Activated T-helper 17 cell treated with anti-CD3 and anti-CD28 coated beads, Interleukin-2, amount 50 U/mL, for 72 hours (primary cell): ENCODE results near the gene NOP56. TPM values are rescaled to one million over a fixed set of nuclear protein-coding genes. Genes with fewer than 3 reads are reported as not detected.
"Not testable (repeated sequence)": the region's sequence is repeated elsewhere in the genome, so short reads cannot be mapped to it uniquely, and the experiment has no call there.

Experiments
- ATAC-seq: fragments of 150-1000 bp; cut with Tn5 transposase; replicated peaks from 2 replicates; pipeline ENCODE4 v1.10.0; 2021; ENCODE audit warnings: mild to moderate bottlenecking, moderate library complexity
- H3K27ac Mint-ChIP-seq: one replicate; pipeline ENCODE4 v1.8.0; 2022; ENCODE audit warnings: mixed read lengths
- H3K27me3 Mint-ChIP-seq: one replicate; pipeline ENCODE4 v1.8.0; 2022; ENCODE audit warnings: mixed read lengths
- H3K36me3 Mint-ChIP-seq: one replicate; pipeline ENCODE4 v1.8.0; 2022; ENCODE audit warnings: low read depth, mild to moderate bottlenecking, mixed read lengths
- H3K4me1 Mint-ChIP-seq: one replicate; pipeline ENCODE4 v1.8.0; 2022; ENCODE audit warnings: mixed read lengths
- H3K4me3 Mint-ChIP-seq: one replicate; pipeline ENCODE4 v1.8.0; 2022; ENCODE audit warnings: mild to moderate bottlenecking, mixed read lengths
- H3K9me3 Mint-ChIP-seq: one replicate; pipeline ENCODE4 v1.8.0; 2022; ENCODE audit warnings: mixed read lengths
- total RNA-seq, 2 donors: library from RNA; stranded (reverse); gene quantifications; one replicate each; pipeline ENCODE4 v1.2.3, GENCODE V29; 2022

NOP56 gene
- total RNA-seq, 2 donors from 2014 or later: 261 to 583 TPM

DNA sequence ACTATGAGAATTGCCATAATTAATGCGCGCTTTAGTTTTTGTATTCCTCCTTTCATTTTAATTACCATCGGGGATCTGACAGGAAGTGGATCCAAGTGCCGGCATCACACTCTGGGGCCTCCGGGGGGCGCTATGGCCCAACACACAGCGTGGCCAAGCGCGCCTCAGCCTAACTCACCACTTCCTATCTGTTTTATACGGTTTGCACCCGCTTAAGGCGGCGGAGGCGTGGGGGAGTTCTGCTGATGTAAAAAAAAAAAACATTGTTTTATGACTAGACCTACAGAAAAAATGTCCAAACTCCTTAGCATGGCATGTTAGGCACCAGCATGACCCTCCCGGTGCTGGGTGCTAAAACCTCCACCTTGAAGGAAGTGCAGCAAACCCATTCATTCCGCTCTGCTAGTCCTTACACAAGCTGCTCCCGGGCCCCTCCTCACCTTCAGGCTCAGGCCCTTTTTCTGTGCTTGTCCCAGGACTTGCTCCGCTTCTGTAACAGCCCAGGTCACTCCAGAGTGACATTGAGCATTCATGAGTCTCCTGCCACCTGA, 35.7 kb downstream of the NOP56 start:
- peaks cover 9% of the 10 kb centered on the region for H3K4me1 Mint-ChIP-seq
- peaks cover 4% of the 10 kb centered on the region for H3K9me3 Mint-ChIP-seq
- H3K27ac Mint-ChIP-seq: peak overlapping the region; percentile 61
- peaks cover 7% of the 10 kb centered on the region for H3K36me3 Mint-ChIP-seq
- peaks cover 18% of the 10 kb centered on the region for H3K27me3 Mint-ChIP-seq
- ATAC-seq: peak; percentile 85
- peak overlapping the region; percentile 50 for H3K4me3 Mint-ChIP-seq

DNA sequence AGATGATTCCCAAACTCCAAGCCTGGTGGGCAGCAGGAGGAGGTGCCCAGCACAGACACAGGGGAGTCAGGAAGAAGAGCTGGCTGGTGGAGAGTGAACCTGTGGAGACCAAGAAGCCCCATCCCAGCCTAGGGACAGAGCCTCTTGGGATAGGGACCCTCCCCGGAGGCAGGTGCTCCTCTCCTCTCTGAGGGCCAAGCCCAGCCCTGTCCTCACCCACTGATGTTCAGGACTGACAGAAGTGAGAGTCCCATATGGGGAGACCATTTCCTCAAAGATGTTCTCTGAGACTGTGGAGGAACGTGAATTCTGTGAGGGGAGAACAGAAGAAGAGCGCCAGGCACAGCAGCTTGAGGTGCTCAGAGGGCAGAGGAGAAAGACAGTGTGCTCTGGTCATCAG, 37.8 kb downstream of the NOP56 start:
- no peak overlapping the region for H3K27ac Mint-ChIP-seq
- H3K4me3 Mint-ChIP-seq: peak overlapping the region; percentile 87
- no peak for ATAC-seq

DNA sequence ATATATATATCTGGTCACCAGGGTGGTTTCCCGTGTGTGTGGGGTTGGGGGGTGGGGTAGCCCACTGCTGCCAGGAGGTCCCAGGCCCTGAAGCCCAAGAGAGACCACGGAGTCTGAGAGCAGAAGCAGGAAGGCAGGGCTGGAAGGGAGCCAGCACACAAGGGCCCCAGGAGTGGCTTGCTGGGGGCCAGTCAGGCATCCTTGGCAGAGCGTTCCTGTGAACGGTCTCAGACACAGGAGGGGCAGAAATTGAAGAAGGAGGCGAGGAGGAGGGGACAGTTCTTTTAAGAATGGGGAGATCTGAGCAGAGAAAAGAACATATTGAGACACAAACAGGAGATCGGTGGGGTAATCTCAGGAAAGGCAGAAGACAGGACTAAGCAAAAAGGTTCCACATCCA, 38.3 kb downstream of the NOP56 start:
- Mint-ChIP-seq H3K4me1 (peaks cover 9% of the 10 kb centered on the region), H3K36me3 (peaks cover 7% of the 10 kb centered on the region), H3K4me3 (peak overlapping the region; percentile 87), H3K27ac (no peak overlapping the region), H3K27me3 (peaks cover 27% of the 10 kb centered on the region), H3K9me3 (peaks cover 4% of the 10 kb centered on the region)
- no peak for ATAC-seq

More for the DNA sequence above, 37.8 kb downstream of the NOP56 start:
- peaks cover 23% of the 10 kb centered on the region for H3K27me3 Mint-ChIP-seq
- peaks cover 4% of the 10 kb centered on the region for H3K9me3 Mint-ChIP-seq
- H3K36me3 Mint-ChIP-seq: peaks cover 7% of the 10 kb centered on the region
- peaks cover 9% of the 10 kb centered on the region for H3K4me1 Mint-ChIP-seq

DNA sequence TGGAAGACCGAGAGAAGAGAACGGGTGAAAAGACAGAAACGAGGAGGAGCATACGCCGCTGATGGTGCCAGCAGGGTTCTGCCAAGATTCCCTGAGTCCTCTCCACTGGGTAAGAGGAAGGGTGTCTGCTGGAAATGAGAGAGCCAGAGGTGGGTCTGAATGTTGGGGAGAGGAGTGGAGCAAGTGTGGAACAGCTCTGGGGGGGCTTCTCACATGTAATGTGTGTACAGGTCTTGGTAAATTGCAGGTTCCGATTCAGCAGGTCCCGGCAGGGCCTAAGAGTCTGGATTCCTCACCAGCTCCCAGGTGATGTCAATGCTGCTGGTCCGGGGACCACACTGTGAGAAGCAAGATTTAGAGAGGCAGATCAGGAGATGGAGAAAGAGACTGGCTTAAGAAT, 38.7 kb downstream of the NOP56 start:
- peak overlapping the region; percentile 87 for H3K4me3 Mint-ChIP-seq
- no peak for ATAC-seq
- H3K36me3 Mint-ChIP-seq: peaks cover 7% of the 10 kb centered on the region
- peaks cover 4% of the 10 kb centered on the region for H3K9me3 Mint-ChIP-seq
- no peak overlapping the region for H3K27ac Mint-ChIP-seq
- peaks cover 9% of the 10 kb centered on the region for H3K4me1 Mint-ChIP-seq
- H3K27me3 Mint-ChIP-seq: peaks cover 31% of the 10 kb centered on the region

DNA sequence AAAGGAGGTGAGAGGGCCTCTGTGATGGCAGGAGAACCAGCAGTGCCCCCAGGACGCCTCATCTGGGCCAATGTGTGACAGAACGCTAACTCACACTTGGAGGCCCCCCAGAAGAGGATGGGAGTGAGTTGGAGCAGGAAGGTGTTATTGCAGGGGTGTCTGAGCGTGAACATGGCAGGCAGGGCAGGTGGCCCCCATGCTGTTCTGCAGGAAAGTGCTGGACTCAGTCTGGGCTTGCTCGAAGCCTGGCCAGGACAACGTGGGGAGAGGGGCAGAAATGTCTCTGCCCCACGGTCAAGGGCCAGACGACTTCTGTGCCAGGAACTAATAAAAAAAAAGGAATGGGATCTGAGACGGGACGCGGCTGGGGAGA, 39.2 kb downstream of the NOP56 start:
- ATAC-seq: no peak
- H3K4me1 Mint-ChIP-seq: peaks cover 9% of the 10 kb centered on the region
- H3K4me3 Mint-ChIP-seq: peak overlapping the region; percentile 87
- peaks cover 31% of the 10 kb centered on the region for H3K27me3 Mint-ChIP-seq
- peaks cover 7% of the 10 kb centered on the region for H3K36me3 Mint-ChIP-seq
- H3K27ac Mint-ChIP-seq: peak overlapping the region; percentile 90
- H3K9me3 Mint-ChIP-seq: peaks cover 4% of the 10 kb centered on the region

DNA sequence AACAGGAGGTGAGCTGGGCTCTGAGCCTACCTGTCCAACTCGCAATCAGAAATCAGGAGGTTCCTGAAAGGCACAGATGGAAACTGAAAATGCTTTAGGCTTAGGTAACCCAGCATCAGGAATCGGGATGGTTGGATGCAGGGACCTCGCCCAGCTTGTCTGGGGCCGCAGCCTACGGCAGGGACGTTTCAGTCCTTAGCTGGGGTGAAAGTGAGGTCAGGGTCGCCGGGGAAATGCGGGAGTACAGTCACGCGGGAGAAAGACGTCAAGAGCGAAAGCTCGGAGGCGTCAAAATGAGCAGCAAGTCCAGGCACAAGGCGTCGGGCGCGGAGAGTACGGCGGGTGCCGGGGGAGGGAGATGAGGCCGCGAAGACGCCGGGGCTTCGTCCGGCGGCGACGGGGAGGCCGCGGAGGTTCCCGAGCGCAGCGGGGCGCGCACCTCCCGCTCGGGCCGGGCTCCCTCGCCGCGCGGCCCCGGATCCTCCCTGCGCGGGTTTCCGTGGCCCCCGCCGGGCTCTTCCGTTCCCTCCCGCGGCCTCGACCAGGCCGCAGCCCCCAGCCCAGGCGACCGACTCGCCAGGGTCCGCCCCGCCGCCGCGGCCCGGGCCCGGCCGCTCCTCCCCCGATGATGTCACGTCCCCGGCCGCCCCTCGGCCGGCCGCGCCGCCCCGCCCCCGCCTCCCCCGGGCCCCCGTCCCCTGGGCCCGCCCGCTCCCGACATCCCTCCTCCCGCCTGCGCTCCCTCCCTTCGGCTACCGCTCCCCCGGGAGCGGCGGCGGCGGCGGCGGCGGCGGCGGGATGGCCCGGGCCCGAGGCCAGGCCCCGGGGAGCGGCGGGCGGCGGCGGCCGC, 39.8 kb downstream of the NOP56 start, which contains the start of gene EBF4:
EBF4 (plus strand) TSS at position 745 of the 850 bp plus-strand sequence. CDS start 866 bp downstream, outside the sequence.
- peak; percentile 15 for ATAC-seq
- Mint-ChIP-seq H3K4me1 (peaks cover 9% of the 10 kb centered on the region), H3K4me3 (peak within 1 kb of the TSS; percentile 87), H3K27me3 (peaks cover 35% of the 10 kb centered on the region), H3K36me3 (peaks cover 7% of the 10 kb centered on the region), H3K27ac (peak within 1 kb of the TSS; percentile 90), H3K9me3 (peaks cover 4% of the 10 kb centered on the region)

DNA sequence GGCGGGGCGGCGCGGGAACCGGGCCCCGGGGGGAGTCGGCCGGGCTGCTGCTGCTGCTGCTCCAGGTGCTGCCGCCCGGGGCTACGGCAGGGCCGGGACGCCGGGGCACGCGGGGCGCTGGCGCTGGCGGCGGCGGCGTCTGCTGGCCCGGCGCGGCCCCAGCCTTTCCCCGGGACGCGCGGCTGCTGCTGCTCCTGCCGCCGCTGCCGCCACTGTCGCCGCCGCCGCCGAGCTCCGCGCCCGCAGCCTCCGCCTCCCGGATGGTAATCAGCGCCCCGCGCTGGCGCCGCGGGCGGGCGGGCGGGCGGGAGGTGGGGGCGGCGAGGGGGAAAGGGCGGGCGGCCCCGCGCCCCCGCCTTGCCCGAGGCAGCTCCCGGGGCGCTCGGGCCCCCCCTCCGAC, 40.5 kb downstream of the NOP56 start:
- Mint-ChIP-seq H3K9me3 (peaks cover 4% of the 10 kb centered on the region), H3K4me3 (no peak overlapping the region), H3K4me1 (peaks cover 9% of the 10 kb centered on the region), H3K27ac (no peak overlapping the region), H3K36me3 (peaks cover 7% of the 10 kb centered on the region), H3K27me3 (peaks cover 35% of the 10 kb centered on the region)
- ATAC-seq: peak; percentile 14

DNA sequence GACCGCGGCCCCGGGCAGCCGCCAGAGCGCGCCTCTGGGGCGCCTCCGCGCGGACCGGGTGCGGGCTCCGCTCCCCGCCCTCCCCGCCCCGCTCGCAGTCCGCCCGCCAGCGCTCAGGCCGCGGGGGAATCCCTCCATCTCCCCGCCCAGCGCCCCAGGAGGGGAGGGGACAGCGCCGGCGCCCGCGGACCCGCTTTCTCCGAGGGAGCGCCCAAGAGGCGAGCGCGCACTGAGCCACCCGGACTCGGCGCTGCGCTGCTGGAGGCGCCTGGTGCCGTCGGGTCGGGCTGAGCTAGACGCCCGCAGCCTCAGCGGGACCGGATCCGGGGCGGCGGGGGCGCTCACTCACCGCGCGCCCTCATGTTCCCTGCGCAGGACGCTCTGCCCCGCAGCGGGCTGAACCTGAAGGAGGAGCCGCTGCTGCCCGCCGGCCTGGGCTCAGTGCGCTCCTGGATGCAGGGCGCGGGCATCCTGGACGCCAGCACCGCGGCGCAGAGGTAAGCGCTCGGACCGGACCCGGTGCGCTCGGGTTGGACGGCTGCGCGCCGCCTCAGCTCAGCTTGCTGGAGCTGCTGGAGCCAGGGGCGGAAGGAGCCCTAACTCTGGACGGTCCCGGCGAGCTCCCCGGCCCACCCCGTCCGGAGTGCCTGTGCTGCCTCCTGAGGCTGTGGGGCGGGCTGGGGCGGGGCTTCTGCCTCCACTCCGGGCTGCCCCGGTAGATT, 41.0 kb downstream of the NOP56 start:
- peaks cover 7% of the 10 kb centered on the region for H3K36me3 Mint-ChIP-seq
- H3K27ac Mint-ChIP-seq: no peak overlapping the region
- H3K27me3 Mint-ChIP-seq: peaks cover 37% of the 10 kb centered on the region
- H3K4me1 Mint-ChIP-seq: peaks cover 9% of the 10 kb centered on the region
- peak; percentile 70 for ATAC-seq
- peak overlapping the region; percentile 4 for H3K4me3 Mint-ChIP-seq
- peaks cover 4% of the 10 kb centered on the region for H3K9me3 Mint-ChIP-seq

DNA sequence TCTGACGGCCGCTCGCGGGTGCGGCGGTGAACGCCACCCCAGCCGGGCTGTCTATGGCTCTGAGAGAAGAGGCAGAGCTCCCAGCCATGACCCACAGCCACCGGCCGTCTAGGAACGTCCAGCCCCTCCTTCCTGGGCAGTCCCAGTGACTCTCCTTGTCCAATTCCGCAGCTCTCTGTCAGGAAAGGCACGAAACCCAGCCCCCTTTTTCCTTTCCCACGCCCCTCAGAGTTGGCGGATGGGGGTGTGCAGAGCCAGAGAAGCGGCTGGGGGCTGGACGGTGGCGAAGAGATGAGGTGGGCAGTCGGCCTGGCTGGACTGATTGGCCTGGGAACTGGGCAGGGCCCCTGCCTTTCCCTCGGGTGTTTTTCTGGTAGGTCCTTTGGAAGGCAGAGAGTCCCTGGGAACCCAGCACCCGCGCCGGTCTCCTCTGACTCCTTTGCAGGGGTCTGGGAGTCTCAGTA, 41.6 kb downstream of the NOP56 start:
- Mint-ChIP-seq H3K27me3 (peaks cover 40% of the 10 kb centered on the region), H3K4me3 (peak overlapping the region; percentile 4), H3K9me3 (peaks cover 4% of the 10 kb centered on the region), H3K36me3 (peaks cover 7% of the 10 kb centered on the region), H3K4me1 (peaks cover 9% of the 10 kb centered on the region), H3K27ac (no peak overlapping the region)
- ATAC-seq: no peak

DNA sequence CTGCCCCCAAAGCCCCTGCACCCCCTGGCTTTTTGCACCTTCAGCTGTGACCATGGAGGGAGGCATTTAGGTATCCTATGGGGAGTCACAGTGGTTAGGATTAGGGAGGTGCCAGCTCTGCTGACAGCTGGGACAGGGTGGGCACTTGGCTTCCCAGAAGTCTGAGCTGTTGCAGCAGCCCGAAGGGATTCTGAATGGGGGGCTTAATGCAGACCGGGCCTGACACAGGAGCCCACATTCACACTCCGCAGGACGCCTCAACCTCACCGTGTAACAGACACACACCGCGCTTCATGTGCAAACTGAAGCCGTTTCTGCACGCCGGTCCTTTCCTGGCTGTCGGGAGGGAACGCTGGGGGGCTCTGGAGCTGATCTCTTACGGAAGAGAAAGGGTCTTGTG, 42.1 kb downstream of the NOP56 start:
- H3K9me3 Mint-ChIP-seq: peaks cover 4% of the 10 kb centered on the region
- peaks cover 40% of the 10 kb centered on the region for H3K27me3 Mint-ChIP-seq
- no peak overlapping the region for H3K27ac Mint-ChIP-seq
- peaks cover 9% of the 10 kb centered on the region for H3K4me1 Mint-ChIP-seq
- H3K36me3 Mint-ChIP-seq: peaks cover 7% of the 10 kb centered on the region
- no peak for ATAC-seq
- peak overlapping the region; percentile 4 for H3K4me3 Mint-ChIP-seq

DNA sequence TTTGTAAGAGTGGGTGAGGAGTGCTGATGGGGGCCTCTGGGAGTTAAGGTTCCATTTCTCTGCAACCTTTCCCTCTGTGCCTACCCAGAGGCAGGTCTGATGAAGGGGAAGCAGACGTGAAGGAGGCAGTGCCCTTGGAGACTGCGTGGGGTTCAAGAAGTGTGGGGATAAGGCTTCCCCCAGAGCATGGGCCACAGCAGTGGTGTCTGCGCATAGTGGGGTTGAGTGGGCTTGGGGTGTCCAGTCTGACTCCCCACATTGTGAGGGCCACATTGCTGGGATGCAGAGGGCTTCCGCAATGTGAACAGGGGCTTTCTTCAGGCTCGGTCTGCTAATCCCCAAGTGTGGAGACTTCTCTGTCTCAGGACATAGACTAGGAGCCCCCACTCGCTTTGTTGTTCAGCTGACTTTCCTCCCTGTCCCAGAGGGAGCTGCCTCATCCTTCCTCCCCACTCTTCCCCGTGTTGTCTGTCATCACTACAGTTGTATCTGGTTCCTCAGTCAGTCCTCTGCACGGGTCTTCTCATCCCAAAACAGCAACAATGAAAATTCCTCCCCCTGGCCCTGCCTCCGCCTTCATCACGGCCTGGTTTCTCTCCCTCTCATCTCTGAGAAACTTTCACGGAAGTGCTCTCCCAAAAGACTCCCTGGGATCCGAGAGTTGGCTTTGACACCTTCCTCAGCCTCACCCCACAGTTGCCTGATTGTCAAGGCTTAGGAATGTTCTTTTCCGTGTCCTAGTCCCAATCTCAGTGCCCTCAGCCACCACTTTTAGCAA, 43.0 kb downstream of the NOP56 start:
- ATAC-seq: no peak
- no peak overlapping the region for H3K27ac Mint-ChIP-seq
- H3K4me3 Mint-ChIP-seq: no peak overlapping the region

DNA sequence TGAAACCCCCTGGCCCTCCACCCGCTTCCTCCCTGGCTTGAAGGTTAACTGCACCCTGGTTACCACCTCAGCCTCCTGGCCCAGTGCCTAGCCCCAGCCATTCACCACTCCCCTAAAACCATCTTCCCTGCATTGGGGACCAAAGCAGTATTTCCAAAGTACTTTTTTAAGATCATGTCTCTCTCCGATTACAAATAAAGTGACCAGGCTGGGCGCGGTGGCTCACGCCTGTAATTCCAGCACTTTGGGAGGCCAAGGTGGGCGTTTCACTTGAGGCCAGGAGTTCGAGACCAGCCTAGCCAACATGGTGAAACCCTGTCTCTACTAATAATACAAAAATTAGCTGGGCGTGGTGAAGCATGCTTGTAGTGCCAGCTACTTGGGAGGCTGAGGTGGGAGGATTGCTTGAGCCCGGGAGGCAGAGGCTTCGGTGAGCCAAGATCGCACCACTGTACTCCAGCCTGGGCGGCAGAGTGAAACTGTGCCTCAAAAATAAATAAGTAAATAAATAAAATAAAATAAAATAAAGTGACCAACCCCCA, 43.6 kb downstream of the NOP56 start:
- not testable (repeated sequence) for H3K4me1 Mint-ChIP-seq, H3K36me3 Mint-ChIP-seq, ATAC-seq, H3K9me3 Mint-ChIP-seq, H3K4me3 Mint-ChIP-seq, H3K27ac Mint-ChIP-seq
- H3K27me3 Mint-ChIP-seq: peaks cover 43% of the 10 kb centered on the region

More for the DNA sequence above, 43.0 kb downstream of the NOP56 start:
- H3K27me3 Mint-ChIP-seq: peaks cover 41% of the 10 kb centered on the region
- H3K4me1 Mint-ChIP-seq: peaks cover 9% of the 10 kb centered on the region
- H3K36me3 Mint-ChIP-seq: peaks cover 7% of the 10 kb centered on the region
- peaks cover 4% of the 10 kb centered on the region for H3K9me3 Mint-ChIP-seq

DNA sequence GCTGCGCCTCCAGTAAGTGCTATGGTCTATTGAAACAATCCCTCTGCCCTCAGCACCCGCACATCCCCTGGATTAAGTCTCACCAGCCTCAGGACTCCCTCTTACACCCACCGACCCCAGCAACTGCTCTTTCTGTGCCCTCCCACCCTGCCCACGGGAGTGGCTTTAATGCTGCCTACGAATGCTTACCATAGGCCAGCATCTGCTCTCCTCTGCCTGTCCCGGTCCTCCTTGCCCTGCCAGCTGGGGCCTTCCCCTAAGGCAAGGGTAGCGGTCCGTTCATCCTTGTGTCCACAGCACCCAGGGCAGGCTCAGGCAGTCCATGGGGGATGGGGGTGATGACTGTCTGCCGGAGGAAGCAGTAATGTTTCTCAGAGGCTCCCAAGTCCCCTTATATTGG, 44.2 kb downstream of the NOP56 start:
- ATAC-seq: no peak
- H3K27ac Mint-ChIP-seq: no peak overlapping the region
- peaks cover 6% of the 10 kb centered on the region for H3K36me3 Mint-ChIP-seq
- no peak overlapping the region for H3K4me3 Mint-ChIP-seq
- H3K27me3 Mint-ChIP-seq: peaks cover 37% of the 10 kb centered on the region
- H3K9me3 Mint-ChIP-seq: peaks cover 4% of the 10 kb centered on the region
- peaks cover 6% of the 10 kb centered on the region for H3K4me1 Mint-ChIP-seq

DNA sequence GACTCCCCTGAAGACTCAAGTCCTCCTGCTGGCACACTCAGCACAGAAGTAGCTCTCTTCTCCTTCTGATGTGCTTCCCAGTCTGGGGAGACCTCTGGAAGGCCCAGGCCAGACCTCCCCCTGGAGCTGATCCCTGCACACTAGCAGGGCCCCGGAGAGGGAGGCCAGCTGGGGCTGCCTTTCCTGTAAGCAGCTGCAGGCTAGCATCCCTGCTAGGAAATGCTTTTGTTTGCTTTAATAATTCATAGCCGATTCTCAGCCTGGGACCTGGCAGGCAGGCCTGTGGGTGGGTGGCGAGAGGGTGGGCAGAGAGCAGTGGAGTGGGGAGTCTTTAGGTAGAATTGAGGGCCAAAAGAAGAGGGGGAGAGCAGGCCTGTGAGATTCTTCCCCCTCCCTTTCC, 45.3 kb downstream of the NOP56 start:
- Mint-ChIP-seq H3K4me3 (no peak overlapping the region), H3K36me3 (no peaks in the 10 kb centered on the region), H3K4me1 (no peaks in the 10 kb centered on the region), H3K9me3 (no peaks in the 10 kb centered on the region), H3K27ac (no peak overlapping the region), H3K27me3 (peaks cover 32% of the 10 kb centered on the region)
- ATAC-seq: no peak
